Stimulated activated CD8-positive, alpha-beta memory T cell treated with anti-CD3 and anti-CD28 coated beads, Interleukin-2, amount 100 ng/mL, for 48 hours (primary cell): ENCODE measurements around the gene PIERCE2.
"Not testable (repeated sequence)": the region's sequence is repeated elsewhere in the genome, so short reads cannot be mapped to it uniquely, and the experiment has no call there.

Source experiments
- DNase-seq, 2 donors: peaks; one replicate each; pipeline ENCODE4 v3.0.0-alpha.2; 2020; ENCODE audit warnings: low read depth in 2 of 2

PIERCE2 gene

GRCh38 chr15:55408012-55408928 is at the start of gene PIERCE2, which contains the start of gene CCPG1:
Gene PIERCE2, plus strand, starts transcription at chr15:55408495. Its CDS starts 274 bp downstream, at chr15:55408769.
Gene CCPG1, minus strand, starts transcription at chr15:55408359. Its CDS starts 18,935 bp downstream, at chr15:55389424.
- peak; percentile 84 for DNase-seq

GRCh38 chr15:55360256-55360655 is 48.0 kb upstream of the PIERCE2 start:
- no peak for DNase-seq

GRCh38 chr15:55361048-55361447 is 47.2 kb upstream of the PIERCE2 start:
- no peak for DNase-seq

- DNase-seq, result no peak
Measured at GRCh38 chr15:55362641-55363040, 45.7 kb upstream of the PIERCE2 start.

GRCh38 chr15:55366981-55367380 is 41.3 kb upstream of the PIERCE2 start:
- DNase-seq, result no peak

GRCh38 chr15:55372701-55373440 is 35.4 kb upstream of the PIERCE2 start:
- no peak for DNase-seq

- DNase-seq, result no peak
Measured at GRCh38 chr15:55379095-55379494, 29.2 kb upstream of the PIERCE2 start.

- no peak for DNase-seq
Measured at GRCh38 chr15:55381595-55381994, 26.7 kb upstream of the PIERCE2 start.

GRCh38 chr15:55383687-55384086 is 24.6 kb upstream of the PIERCE2 start:
- DNase-seq, result no peak

GRCh38 chr15:55387027-55387426 is 21.3 kb upstream of the PIERCE2 start:
- DNase-seq, result no peak

- DNase-seq, result no peak
Measured at GRCh38 chr15:55389264-55389607, 19.1 kb upstream of the PIERCE2 start.

GRCh38 chr15:55394694-55395093 is 13.6 kb upstream of the PIERCE2 start:
- no peak for DNase-seq

- no peak for DNase-seq
Measured at GRCh38 chr15:55398243-55398642, 10.1 kb upstream of the PIERCE2 start.

GRCh38 chr15:55400050-55400449 is 8.2 kb upstream of the PIERCE2 start:
- not testable (repeated sequence) for DNase-seq

GRCh38 chr15:55401786-55402246 is 6.5 kb upstream of the PIERCE2 start:
- no peak for DNase-seq

- DNase-seq, result no peak
Measured at GRCh38 chr15:55402707-55403106, 5.6 kb upstream of the PIERCE2 start.

GRCh38 chr15:55403531-55403930 is 4.8 kb upstream of the PIERCE2 start:
- DNase-seq, result no peak

- no peak for DNase-seq
Measured at GRCh38 chr15:55407498-55408011, 740 bp upstream of the PIERCE2 start.

GRCh38 chr15:55408976-55409375 is 681 bp downstream of the PIERCE2 start:
- not testable (repeated sequence) for DNase-seq

- not testable (repeated sequence) for DNase-seq
Measured at GRCh38 chr15:55417678-55418077, 9.4 kb downstream of the PIERCE2 start.

GRCh38 chr15:55420171-55420866 is 12.0 kb downstream of the PIERCE2 start:
- no peak for DNase-seq

- DNase-seq, result no peak
Measured at GRCh38 chr15:55422089-55422488, 13.8 kb downstream of the PIERCE2 start.
